CD4-positive, alpha-beta T cell (primary cell): Measurements from ENCODE around the gene UNC119. TPM values are rescaled to one million over a fixed set of nuclear protein-coding genes. Genes with fewer than 3 reads are reported as not detected.

Experiments
- ATAC-seq: fragments of 200-7000 bp; cut with Tn5 transposase; one replicate; pipeline ENCODE4 v1.10.0; 2022; ENCODE audit warnings: mild to moderate bottlenecking; ENCODE audit not compliant: poor library complexity
- CTCF ChIA-PET: fragments of 350-600 bp; sonication (Branson Sonifier 250); formaldehyde crosslinking; loops from one replicate; lab custom pipeline; 2021; ENCODE audit warnings: antibody characterized with exemption, inconsistent platforms; lab: Charles Lee
- POLR2A ChIA-PET: fragments of 350-600 bp; sonication (Branson Sonifier 250); formaldehyde crosslinking; loops from one replicate; lab custom pipeline; 2021; ENCODE audit warnings: antibody characterized with exemption, inconsistent platforms; lab: Charles Lee
- DNase-seq, 14 experiments: peaks; one replicate each; pipeline ENCODE4 v3.0.0-alpha.2; 2013 to 2020; ENCODE audit warnings: mixed read lengths in 2 of 14
- H3K27ac ChIP-seq, 2 donors: one replicate each; pipeline versions ENCODE4 v1.5.1 to v1.7.0; 2013; ENCODE audit warnings: low read length in 2 of 2, low read depth in 1 of 2, mild to moderate bottlenecking in 1 of 2
- H3K27me3 ChIP-seq, 2 experiments: 1 replicate in 1 of 2; 2 replicates in 1 of 2; pipeline versions ENCODE4 v1.6.1 to v1.7.0; 2013; ENCODE audit warnings: low read length in 2 of 2, control low read depth in 1 of 2, mild to moderate bottlenecking in 1 of 2, moderate library complexity in 1 of 2; ENCODE audit not compliant: insufficient read depth in 2 of 2, control insufficient read depth in 1 of 2
- H3K36me3 ChIP-seq: one replicate; pipeline ENCODE4 v1.6.1; 2013; ENCODE audit warnings: low read length, control low read depth; ENCODE audit not compliant: insufficient read depth
- H3K4me1 ChIP-seq: one replicate; pipeline ENCODE4 v1.6.1; 2013; ENCODE audit warnings: low read length, control low read depth; ENCODE audit not compliant: insufficient read depth
- H3K4me3 ChIP-seq: one replicate; pipeline ENCODE4 v1.5.1; 2013; ENCODE audit warnings: mild to moderate bottlenecking, low read length, moderate library complexity
- H3K9me3 ChIP-seq, 2 experiments: 1 replicate in 1 of 2; 2 replicates in 1 of 2; pipeline versions ENCODE4 v1.6.1 to v1.7.0; 2013; ENCODE audit warnings: low read length in 2 of 2, mild to moderate bottlenecking in 2 of 2, control low read depth in 1 of 2, moderate library complexity in 1 of 2; ENCODE audit not compliant: control insufficient read depth in 1 of 2, insufficient read depth in 1 of 2
- H3K27ac Mint-ChIP-seq: one replicate; pipeline ENCODE4 v1.8.0; 2020; ENCODE audit warnings: mixed read lengths
- H3K27me3 Mint-ChIP-seq: one replicate; pipeline ENCODE4 v1.8.0; 2021; ENCODE audit warnings: mixed read lengths
- H3K36me3 Mint-ChIP-seq: one replicate; pipeline ENCODE4 v1.8.0; 2021; ENCODE audit warnings: low read depth, mixed read lengths
- H3K4me1 Mint-ChIP-seq: one replicate; pipeline ENCODE4 v1.8.0; 2021; ENCODE audit warnings: low read depth, mixed read lengths
- H3K4me3 Mint-ChIP-seq: one replicate; pipeline ENCODE4 v1.8.0; 2020; ENCODE audit warnings: mild to moderate bottlenecking, mixed read lengths
- H3K9me3 Mint-ChIP-seq: one replicate; pipeline ENCODE4 v1.8.0; 2020; ENCODE audit warnings: mixed read lengths
- CTCF ChIP-seq: fragments of 200-600 bp; IDR thresholded peaks from one replicate; pipeline ENCODE4 v1.8.0; 2022; ENCODE audit warnings: antibody characterized with exemption, mild to moderate bottlenecking
- intact Hi-C, 2 experiments: fragments of 100-400 bp; cut with DNase I in 1 of 2; cut with micrococcal nuclease in 1 of 2; formaldehyde crosslinking; loops; one replicate each; pipeline versions ENCODE4 v1.15.1 to v1.9.0; 2023 to 2025; cut with DNase I, micrococcal nuclease
- total RNA-seq, 174 experiments: library from RNA in 2 of 174; stranded (reverse) in 2 of 174; gene quantifications; one replicate each; pipeline ENCODE4 v1.2.3 and lab custom pipeline; 2021 to 2026

Gene UNC119
- total RNA-seq, 2 experiments from 2014 or later: 77.1 to 83.9 TPM

- H3K4me3 ChIP-seq: no peak overlapping the region
- no peaks in the 10 kb centered on the region for H3K36me3 ChIP-seq
- no peaks in the 10 kb centered on the region for H3K27me3 ChIP-seq
- Mint-ChIP-seq H3K4me1 (no peaks in the 10 kb centered on the region), H3K36me3 (no peaks in the 10 kb centered on the region), H3K27ac (no peak overlapping the region), H3K27me3 (peaks cover 8% of the 10 kb centered on the region), H3K4me3 (no peak overlapping the region), H3K9me3 (no peaks in the 10 kb centered on the region)
- no peak for ATAC-seq
- H3K4me1 ChIP-seq: no peaks in the 10 kb centered on the region
- H3K27ac ChIP-seq: no peak overlapping the region
- POLR2A ChIA-PET: no interaction called here
- no peaks in the 10 kb centered on the region for H3K9me3 ChIP-seq
- no peak for DNase-seq
- intact Hi-C loops: no loop called here
- CTCF ChIA-PET: no interaction called here
- no peak for TF ChIP-seq CTCF
Observed at GRCh38 chr17:28500712-28501379, 51.6 kb downstream of the UNC119 start.

GRCh38 chr17:28499684-28500357 is 52.6 kb downstream of the UNC119 start:
- no peak for ATAC-seq
- Mint-ChIP-seq H3K27ac (no peak overlapping the region), H3K4me3 (no peak overlapping the region), H3K27me3 (peaks cover 1% of the 10 kb centered on the region), H3K36me3 (no peaks in the 10 kb centered on the region), H3K9me3 (no peaks in the 10 kb centered on the region), H3K4me1 (no peaks in the 10 kb centered on the region)
- ChIA-PET POLR2A (no interaction called here), CTCF (no interaction called here)
- H3K9me3 ChIP-seq: no peaks in the 10 kb centered on the region
- no peak for DNase-seq
- H3K36me3 ChIP-seq: no peaks in the 10 kb centered on the region
- no peaks in the 10 kb centered on the region for H3K4me1 ChIP-seq
- no peak overlapping the region for H3K27ac ChIP-seq
- intact Hi-C loops: no loop called here
- no peak overlapping the region for H3K4me3 ChIP-seq
- no peaks in the 10 kb centered on the region for H3K27me3 ChIP-seq
- TF ChIP-seq CTCF: no peak

GRCh38 chr17:28499364-28499664 is 53.1 kb downstream of the UNC119 start:
- Mint-ChIP-seq H3K9me3 (no peaks in the 10 kb centered on the region), H3K27me3 (no peaks in the 10 kb centered on the region), H3K36me3 (no peaks in the 10 kb centered on the region), H3K27ac (no peak overlapping the region), H3K4me3 (no peak overlapping the region), H3K4me1 (no peaks in the 10 kb centered on the region)
- Histone ChIP-seq H3K27me3 (peaks cover 0 to 3% of the 10 kb centered on the region in 2 experiments), H3K36me3 (no peaks in the 10 kb centered on the region), H3K9me3 (no peaks in the 10 kb centered on the region), H3K4me1 (no peaks in the 10 kb centered on the region), H3K4me3 (no peak overlapping the region), H3K27ac (no peak overlapping the region)
- POLR2A ChIA-PET: no interaction called here
- CTCF ChIA-PET: no interaction called here
- TF ChIP-seq CTCF: no peak
- DNase-seq (no peak), ATAC-seq (no peak)
- intact Hi-C loops: no loop called here
